ENCODE measurements around the gene DENND6A.
A peak's percentile ranks its signal among the peaks of the same experiment; 100 is the strongest.
"Not testable (repeated sequence)": the region's sequence is repeated elsewhere in the genome, so short reads cannot be mapped to it uniquely, and the experiment has no call there.

Gene DENND6A, protein sequence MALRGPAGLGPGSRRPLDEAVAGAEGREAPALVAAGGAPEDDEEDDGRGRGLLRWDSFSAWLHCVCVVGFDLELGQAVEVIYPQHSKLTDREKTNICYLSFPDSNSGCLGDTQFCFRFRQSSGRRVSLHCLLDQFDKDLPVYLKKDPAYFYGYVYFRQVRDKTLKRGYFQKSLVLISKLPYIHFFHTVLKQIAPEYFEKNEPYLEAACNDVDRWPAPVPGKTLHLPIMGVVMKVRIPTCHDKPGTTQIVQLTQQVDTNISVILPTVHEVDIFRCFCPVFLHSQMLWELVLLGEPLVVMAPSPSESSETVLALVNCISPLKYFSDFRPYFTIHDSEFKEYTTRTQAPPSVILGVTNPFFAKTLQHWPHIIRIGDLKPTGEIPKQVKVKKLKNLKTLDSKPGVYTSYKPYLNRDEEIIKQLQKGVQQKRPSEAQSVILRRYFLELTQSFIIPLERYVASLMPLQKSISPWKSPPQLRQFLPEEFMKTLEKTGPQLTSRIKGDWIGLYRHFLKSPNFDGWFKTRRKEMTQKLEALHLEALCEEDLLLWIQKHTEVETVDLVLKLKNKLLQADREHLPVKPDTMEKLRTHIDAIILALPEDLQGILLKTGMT

DNA sequence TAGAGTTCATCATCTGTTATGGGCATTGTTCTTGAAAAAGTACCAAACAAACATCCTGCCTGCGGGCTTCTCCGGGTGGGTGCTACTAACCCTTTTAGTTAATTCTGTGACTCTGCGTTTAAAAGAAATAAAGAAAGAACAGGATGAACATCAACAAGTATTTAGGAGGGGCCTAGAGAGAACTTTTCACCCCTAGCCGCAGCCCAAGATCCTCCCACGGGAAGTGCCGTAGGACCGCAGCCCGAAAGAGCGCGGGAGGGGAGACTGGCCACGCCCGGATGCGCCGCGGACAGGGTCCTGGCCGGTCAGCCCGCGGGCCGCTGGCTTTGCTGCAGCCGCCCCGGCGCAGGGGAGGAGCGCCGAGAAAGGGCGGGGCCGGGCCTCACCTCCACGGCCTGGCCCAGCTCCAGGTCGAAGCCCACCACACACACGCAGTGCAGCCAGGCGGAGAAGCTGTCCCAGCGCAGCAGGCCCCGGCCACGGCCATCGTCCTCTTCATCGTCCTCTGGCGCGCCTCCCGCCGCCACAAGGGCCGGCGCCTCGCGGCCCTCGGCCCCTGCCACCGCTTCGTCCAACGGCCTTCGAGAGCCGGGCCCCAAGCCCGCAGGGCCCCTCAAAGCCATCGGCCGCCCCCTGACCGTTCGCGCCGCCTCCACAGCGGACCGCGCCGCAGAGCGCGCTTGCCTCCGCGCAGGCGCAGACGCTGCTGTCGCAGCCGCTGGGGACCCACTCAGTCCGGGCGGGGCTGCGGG, at the start of gene DENND6A:
TSS of gene DENND6A (minus strand) at position 682 of the 752 bp plus-strand sequence. CDS start at position 623, 59 bp downstream.
- DNase-seq = peak; percentile 97

DNA sequence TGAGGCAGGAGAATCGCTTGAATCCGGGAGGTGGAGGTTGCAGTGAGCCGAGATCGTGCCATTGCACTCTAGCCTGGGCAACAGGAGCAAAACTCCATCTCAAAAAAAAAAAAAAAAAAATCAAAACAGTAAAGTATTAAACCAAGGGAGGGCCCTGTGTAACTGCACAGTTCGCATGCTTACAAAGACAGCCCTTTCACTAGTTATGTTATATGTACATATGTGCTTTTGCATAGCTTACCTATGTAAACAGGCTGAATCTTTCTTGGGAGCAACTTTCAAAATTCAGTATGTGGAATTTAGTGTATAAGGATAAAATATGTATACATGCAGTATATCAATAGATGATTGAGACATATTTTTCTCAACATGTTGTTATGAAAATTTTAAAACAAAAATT, 47.1 kb upstream of the DENND6A start:
- DNase-seq = no peak

DNA sequence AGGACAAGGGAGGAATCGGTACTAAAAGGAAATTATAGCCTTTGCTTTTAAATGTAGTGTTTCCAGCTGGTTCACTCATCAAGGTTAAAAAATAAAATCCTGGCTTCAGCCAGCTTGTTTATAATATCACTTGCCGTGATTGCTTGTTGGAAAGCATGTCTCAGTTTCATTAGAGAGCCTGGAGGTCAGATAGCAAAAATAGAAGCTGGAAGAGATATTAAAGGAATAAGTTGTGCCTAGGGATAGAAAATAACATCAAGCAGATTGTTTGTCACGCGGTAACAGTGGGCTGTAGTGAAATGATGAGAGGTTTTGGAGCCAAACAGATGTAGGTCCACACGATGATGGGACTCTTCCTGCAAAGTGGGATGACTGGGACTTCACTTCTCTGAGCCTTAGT, 45.5 kb upstream of the DENND6A start:
- DNase-seq = no peak

DNA sequence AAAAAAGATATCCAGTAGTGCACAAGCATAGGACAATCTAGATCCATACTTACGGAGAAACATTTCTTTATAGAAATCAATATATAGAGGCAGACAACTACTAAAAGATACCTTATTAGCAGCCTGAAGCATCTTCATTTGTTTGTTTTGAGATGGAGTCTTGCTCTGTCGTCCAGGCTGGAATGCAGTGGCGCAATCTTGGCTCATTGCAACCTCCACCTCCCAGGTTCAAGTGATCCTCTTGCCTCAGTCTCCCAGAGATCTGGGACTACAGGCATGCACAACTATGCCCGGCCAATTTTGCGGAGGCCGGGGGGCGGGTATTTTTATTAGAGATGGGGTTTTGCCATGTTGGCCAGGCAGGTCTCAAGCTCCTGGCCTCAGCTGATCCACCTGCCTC, 45.0 kb upstream of the DENND6A start:
- no peak for DNase-seq

DNA sequence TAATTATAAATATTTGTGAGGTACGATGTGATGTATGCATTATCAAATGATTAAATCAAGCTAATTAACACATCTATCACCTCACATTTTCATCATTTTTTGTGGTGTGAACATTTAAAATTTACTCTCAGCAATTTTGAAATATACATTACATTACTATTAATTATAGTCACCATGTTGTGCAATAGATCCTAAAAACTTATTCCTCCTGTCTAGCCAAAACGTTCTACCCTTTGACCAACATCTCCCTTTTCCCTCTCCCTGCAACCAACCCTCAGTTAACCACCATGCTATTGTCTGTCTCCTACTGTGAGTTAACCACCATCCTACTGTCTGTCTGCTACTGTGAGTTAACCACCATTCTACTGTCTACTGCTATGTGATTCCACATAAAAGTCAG, 42.5 kb upstream of the DENND6A start:
- no peak for DNase-seq

DNA sequence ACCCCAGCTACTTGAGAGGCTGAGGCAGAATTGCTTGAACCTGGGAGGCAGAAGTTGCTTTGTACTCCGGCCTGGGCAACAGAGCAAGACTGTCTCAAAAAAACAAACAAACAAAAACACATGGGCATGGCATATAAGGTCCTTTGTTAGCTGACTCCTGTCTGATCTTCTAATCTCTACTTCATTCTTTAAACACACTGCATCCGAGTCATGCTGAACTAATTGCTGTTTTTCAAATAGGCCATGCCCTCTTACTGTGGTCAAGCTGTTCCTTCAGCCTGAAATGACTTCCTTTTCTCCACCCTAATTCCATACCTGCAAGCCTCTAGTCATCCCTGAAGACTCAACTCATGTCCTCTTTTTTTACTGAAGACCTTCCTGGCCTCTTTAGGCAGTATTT, 40.9 kb upstream of the DENND6A start:
- DNase-seq = no peak

DNA sequence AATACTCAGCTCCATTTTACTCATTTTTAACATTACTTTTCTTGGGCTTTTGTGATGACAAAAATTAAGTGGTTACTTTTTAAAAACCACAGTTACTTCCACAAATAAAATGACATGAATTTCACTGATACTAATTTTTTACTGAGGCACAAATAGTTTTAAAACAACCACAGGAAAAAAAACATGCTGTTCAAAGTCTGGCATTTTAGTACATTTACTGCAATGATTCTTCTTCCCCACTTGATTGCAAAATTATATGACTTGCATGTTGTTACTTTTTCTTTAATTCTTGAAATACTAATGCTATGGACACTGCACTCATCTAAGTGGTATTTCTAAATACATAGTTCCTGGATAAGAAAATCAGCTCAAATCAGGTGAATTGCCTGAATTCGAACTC, 38.4 kb upstream of the DENND6A start:
- DNase-seq = no peak

DNA sequence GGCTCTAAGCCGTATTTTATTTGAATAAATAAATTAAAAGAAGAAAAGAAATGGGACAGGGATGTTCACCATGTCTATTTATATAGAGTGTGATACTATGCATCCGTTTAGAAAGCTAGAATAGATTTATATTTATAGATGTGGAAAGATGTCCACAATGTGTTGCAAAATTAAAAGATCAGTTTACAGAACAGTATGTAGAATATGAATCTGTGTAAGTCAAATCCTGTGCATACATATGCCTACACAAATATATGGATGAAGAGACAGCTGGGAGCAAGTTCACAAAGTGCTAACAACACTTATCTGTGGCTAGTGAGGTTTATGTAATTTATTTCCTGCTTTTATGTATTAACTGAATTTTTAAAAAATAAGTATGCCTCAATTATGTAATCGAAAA, 37.8 kb upstream of the DENND6A start:
- DNase-seq = no peak

DNA sequence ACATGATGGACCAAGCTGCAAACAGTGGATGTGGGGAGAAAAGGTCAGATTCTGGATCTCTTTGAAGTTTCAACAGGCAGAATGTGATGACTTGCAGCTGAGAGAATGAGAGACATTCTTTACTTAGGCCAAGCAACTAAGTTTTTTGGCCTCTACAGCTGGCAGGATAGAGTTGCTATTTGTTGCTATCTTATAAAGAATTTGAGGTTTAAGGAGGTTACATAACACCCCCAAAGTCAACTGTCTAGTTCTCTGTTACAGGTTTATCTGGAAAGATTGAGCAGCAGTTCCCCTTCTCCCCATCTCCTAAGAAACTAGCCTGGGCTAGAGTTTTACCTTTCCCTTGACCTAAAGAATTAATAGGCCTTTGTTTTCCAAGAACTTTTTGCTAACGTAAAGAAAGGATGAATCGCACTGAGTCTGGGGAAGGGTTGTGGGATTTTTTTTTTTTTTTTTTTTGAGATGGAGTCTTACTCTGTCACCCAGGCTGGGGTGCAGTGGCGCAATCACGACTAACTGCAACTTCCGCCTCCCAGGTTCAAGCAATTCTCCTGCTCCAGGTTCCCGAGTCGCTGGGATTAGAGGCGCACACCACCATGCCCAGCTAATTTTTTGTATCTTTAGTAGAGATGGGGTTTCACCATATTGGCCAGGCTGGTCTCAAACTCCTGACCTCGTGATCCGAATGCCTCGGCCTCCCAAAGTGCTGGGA, 36.6 kb upstream of the DENND6A start:
- DNase-seq = no peak

DNA sequence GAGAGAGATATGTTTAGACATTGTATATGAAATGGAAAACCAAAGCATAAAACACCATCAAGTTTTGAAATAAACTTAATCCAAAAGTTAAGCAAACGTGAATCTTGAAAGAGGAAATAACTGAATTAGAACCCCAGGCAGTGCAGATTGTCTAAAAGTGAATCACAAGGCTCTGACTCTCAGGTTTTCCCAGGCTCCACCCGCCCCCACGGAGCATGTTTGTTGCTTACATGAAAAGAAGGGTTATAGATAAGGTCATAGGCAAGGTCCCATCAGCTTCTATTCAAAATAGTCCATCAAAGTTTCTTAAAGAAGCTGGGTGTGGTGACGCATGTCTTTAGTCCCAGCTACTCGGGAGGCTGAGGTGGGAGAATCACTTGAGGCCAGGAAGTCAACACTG, 34.2 kb upstream of the DENND6A start:
- DNase-seq = peak; percentile 12

DNA sequence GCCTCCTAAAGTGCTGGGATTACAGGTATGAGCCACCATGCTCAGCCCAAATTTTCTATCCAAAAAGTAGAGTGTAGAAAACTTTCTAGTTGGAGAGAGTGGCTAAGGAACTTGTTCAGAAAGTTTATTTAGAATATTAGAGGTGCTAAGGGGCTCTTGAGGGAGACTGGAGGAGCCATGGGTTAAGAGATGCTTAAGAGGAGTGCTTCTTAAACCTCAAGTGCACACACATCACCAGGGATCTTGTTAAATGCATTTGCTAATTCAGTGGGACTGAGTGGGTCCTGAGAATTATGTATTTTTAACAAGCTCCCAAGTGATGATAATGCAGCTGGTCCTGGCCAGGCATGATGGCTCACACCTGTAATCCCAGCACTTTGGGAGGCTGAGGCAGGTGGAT, 33.5 kb upstream of the DENND6A start:
- no peak for DNase-seq

DNA sequence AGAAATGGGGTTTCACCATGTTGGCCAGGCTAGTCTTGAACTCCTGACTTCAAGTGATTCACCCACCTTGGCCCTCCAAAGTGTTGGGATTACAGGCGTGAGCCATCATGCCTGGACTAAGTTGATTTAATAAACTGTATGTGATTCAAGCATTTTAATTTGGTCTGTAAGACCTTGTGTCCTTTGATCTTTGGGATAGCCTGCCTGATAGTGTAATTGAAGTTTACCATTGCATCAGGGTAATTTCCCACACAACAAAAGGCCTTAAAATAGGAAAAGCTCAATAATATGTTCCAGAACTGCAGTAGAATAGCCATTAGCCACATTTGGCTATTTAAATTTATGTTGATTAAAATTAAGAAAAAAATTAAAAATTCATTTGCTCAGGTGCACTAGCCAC, 25.2 kb upstream of the DENND6A start:
- DNase-seq = no peak

DNA sequence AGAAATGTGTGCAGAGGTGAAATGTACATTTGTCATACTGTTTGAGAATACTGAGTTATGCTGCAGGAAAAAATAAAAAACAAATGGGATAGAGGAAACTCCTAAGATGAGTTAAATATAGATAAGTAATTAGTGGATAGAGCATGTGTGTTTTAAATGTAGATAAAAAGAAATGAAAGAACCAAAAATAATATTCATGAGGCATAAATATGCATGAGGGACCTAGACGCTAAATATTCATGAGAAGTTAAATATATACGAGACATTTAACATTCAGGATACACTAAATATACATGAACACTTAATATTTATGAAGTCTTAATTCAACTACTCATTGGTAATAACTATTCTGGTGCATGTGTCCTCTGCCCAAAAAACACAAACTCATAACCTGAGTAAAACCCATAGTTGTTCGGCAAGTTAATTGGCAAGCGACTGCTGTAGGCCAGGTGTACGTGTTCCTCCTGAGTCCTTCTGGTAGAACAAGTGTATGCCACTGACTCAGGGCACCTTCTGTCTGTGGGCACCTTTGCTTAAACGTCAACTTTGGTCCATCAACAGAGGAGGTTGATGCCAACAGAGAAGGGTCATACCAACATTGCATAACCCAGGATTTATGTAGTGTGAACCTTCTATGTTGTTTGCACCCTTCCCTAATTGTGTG, 24.5 kb upstream of the DENND6A start:
- no peak for DNase-seq

DNA sequence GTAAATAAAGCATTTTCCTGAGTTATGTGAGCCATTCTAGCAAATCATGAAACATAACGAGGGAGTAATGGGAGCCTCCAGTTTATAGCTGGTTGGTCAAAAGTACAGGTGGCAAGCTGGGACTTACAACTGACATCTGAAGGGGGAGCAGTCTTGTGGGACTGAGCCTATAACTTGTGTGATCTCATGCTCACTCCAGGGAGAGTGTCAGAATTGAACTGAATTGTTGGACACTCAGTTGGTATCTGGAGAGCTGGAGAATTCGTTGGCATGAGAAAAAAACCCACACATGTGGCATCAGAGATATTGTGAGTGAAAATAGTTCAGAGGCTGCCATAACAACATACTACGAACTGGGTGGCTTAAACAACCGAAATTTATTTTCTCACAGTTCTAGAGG, 22.8 kb upstream of the DENND6A start:
- DNase-seq = no peak

DNA sequence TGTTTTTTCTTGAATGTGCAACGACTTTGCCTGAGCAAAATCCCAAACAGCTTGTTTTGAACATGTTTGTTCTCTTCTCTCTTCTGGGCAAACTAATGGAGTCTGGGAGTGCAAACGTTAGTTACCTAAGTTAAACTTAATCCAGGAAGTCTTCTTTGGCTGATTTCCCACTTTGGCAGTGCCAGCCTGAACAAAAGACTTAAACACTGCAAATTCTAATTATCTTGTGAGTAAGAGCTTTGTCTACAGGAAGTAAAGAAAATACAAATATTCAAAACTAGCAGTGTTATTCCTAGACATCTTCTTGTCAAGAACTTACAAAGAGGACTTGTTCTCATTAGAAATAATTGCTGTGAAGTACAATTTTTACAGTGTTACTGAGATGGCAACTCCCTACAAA, 16.7 kb upstream of the DENND6A start:
- no peak for DNase-seq

DNA sequence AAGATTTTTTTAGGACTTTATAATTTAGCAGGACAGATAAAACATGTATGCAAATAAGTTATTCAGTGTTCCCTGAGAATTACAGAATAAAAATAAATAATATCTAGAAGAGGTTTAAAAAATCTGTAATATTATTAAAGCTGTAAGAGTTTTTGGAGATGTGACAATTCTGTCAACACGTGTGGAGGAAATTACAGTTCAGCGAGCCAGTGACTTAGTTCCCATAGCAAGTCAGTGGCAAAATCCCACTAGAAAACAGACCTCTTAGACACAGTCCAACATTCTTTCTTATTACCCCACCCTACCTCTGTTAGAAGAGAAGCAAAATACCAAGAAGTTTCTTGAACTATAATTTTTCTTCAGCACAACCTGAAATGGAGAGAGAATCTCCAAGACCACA, 16.2 kb upstream of the DENND6A start:
- no peak for DNase-seq

DNA sequence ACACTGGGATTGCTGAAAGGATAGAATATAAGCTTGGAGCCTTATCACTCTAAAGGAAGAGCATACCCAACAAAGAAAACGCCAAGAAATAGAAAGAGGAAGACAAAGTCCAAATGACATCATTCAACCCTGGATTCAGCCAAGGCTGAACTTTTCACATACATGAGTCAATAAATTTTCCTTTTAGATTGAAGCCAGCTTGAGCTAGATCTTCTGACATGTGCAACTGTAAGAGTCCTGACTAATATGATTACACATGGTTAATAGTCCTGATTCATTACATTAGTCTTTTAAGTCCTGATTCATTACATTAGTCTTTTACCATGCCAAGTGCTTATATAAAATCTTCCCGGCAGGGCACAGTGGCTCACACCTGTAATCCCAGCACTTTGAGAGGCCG, 13.6 kb upstream of the DENND6A start:
- no peak for DNase-seq

DNA sequence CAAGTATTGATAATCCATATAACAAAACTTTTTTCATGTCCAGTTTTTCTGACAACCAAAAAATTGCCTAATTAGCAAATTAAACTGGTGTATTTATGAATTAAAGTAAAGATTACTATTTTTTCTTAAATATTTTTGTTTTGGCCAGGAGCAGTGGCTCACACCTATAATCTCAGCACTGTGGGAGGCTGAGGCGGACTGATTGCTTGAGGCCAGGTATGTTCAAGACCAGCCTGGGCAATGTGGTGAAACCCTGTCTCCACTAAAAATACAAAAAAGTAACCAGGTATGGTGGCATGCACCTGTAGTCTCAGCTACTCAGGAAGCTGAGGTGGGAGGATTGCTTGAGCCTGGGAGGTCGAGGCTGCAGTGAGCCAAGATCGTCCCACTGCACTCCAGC, 12.5 kb upstream of the DENND6A start:
- not testable (repeated sequence) for DNase-seq

DNA sequence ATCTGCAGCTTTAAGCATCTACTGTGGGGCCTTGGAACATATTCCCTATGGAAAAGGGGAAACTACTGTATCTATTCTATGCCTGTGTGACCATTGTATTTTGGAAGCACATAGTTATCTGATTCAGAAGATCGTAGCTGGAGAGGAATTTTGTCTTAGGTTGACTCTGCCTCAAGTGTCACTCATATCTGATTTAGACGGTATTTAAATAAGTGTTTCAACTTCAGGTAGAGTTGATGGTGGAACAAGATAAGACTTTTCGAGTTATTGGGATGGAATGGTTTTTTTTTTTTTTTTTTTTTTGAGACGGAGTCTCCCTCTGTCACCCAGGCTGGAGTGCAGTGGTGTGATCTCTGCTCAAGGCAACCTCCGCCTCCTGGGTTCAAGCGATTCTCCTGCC, 8.9 kb upstream of the DENND6A start:
- no peak for DNase-seq

DNA sequence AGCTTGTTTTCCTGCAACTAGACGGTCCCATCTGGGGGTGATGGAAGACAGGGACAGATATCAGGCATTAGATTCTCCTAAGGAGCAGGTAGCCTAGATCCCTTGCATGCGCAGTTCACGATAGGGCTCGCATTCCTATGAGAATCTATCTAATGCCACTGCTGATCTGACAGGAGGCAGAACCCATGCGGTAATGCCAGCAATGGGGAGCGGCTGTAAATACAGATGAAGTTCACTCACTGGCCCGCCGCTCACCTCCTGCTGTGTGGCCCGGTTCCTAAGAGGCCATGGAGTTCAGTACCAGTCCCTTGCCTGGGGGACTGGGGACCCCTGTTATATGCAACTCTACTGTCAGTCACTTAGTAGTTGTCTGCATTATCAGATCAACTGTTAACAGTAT, 7.9 kb upstream of the DENND6A start:
- no peak for DNase-seq

DNA sequence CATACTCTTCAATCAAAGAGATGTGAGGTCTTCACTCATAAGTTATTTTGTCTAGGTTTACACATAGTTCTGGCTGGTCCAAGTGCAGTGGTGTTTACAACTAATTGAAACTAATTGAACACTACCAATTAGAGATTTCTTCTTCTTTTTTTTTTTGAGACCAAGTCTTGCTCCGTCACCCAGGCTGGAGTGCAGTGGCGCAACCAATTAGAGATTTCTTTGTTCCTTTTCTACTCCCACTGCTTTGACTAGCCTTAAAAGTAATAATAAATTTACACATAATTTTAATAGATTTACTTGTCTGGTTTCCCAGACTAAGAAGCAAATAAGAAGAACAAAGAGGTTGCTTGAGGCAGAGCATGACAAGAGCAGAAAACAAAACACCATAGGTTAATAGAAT, 6.7 kb upstream of the DENND6A start:
- DNase-seq = no peak

DNA sequence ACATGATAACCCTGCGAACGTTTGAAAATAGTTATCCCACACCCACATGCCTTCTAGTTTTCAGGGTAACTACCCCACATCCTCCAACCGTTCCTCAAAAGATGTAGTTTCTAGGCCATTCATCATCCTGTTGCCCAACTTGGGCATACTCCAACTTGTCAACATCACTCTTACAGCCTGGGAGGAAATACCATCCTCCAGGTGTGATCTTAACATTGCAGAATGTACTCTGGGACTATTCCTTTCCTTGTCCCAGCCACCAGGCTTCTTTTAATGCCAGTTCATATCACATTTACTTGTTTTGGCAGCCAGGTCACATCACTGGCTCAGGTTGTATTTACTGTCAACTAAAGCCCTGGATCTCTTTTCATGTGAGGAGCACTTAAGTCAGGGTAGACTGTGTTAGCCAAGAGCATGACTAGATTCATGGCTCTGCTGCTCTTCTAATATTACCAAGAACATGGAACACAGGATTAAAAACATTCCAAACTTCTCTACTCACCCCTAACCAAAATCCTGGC, 4.0 kb upstream of the DENND6A start:
- no peak for DNase-seq

DNA sequence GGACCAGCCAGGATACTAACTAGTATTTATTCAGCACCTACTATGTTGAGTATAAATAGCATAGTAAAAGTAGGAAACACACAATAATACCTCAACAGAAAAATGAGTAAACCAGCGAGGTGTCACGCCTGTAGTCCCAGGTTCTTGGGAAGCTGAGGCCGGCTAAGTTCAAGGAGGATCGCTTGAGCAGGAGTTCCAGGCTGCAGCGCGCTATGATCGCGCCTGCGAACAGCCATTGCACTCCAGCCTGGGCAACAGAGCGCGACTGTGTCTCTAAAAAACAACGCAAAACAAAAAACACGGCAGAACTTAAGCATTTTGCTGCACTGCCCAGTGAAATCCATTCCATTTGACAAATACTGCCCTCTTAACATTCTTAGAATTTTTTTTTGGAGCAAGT, 1.3 kb upstream of the DENND6A start:
- no peak for DNase-seq

Measured in activated CD4-positive, alpha-beta T cell treated with anti-CD3 and anti-CD28 coated beads for 48 hours (primary cell).